ENCODE results near the gene MED15. TPM values are rescaled to one million over a fixed set of nuclear protein-coding genes. Genes with fewer than 3 reads are reported as not detected.

Gene MED15
- total RNA-seq, 1 donor from 2014 or later: 135 TPM

DNA sequence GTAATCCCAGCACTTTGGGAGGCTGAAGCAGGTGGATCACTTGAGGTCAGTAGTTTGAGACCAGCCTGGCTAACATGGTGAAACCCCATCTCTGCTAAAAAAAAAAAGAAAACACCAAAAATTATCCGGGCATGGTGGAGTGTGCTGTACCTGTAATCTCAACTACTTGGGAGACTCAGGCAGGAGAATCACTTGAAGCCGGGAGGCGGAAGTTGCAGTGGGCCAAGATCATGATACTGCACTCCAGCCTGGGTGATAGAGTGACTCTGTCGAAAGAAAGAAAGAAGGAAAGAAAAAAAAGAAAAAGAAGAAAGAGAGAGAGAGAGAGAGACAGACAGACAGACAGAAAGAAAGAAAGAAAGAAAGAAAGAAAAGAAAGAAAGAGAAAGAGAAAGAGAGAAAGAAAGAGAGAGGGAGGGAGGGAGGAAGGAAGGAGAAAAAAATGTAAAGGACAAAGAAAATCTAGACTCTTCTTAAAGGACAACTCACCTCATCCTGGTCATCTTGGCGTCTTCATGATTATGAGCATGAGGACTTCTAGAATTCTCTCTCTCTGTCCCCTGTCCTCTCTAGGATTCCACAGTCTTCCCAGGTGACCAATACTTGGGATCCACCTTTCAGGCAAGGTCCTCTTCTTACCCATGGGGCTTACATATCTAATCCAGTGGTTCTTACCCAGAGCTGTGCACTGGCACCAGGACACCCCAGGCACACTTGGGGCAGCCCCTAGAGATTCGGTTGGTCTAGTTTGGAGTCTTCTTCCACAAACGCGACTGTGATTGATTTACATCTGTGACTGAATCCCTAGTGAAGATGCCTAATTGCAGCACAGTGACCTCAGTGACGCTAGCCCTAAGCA, 120.9 kb downstream of the MED15 start:
- TF ChIP-seq, protein P1, sequence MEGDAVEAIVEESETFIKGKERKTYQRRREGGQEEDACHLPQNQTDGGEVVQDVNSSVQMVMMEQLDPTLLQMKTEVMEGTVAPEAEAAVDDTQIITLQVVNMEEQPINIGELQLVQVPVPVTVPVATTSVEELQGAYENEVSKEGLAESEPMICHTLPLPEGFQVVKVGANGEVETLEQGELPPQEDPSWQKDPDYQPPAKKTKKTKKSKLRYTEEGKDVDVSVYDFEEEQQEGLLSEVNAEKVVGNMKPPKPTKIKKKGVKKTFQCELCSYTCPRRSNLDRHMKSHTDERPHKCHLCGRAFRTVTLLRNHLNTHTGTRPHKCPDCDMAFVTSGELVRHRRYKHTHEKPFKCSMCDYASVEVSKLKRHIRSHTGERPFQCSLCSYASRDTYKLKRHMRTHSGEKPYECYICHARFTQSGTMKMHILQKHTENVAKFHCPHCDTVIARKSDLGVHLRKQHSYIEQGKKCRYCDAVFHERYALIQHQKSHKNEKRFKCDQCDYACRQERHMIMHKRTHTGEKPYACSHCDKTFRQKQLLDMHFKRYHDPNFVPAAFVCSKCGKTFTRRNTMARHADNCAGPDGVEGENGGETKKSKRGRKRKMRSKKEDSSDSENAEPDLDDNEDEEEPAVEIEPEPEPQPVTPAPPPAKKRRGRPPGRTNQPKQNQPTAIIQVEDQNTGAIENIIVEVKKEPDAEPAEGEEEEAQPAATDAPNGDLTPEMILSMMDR (IDR thresholded peaks at IDR 0.05; ENCODE audit: unreplicated experiment): no peak
- no peaks in the 10 kb centered on the region for H3K36me3 Mint-ChIP-seq

DNA sequence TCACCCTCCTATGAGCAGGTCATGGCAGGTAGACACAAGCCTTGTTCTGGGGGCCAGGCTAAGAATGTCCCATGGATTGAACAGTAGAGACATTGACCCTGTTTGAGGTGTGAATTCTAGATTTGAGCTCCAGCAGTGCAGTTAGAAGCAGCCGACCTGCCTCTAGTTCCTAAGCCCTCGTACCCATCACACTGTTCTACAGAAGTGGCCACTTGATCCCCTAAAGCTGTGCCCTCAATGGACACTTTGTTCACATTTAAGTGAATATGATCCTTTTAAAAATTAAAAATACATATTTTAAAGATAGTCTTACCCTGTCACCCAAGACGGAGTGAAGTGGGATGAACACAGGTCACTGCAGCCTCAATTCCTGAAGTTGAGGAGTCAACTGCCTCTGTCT, 122.0 kb downstream of the MED15 start:
- Mint-ChIP-seq H3K27me3 (ENCODE audit: low read depth) (peaks cover 13% of the 10 kb centered on the region), H3K27ac (no peak overlapping the region), H3K9me3 (no peaks in the 10 kb centered on the region), H3K4me3 (no peak overlapping the region), H3K36me3 (no peaks in the 10 kb centered on the region), H3K4me1 (peaks cover 11% of the 10 kb centered on the region)
- no peak for DNase-seq (ENCODE audit: low spot score in 2 of 2, unreplicated experiment in 2 of 2)
- TF ChIP-seq, protein P1 (IDR thresholded peaks at IDR 0.05; ENCODE audit: unreplicated experiment): no peak

More for the DNA sequence above, 120.9 kb downstream of the MED15 start:
- Mint-ChIP-seq H3K9me3 (no peaks in the 10 kb centered on the region), H3K4me1 (peaks cover 11% of the 10 kb centered on the region), H3K27me3 (ENCODE audit: low read depth) (peaks cover 15% of the 10 kb centered on the region), H3K4me3 (no peak overlapping the region), H3K27ac (no peak overlapping the region)
- no peak for DNase-seq (ENCODE audit: low spot score in 2 of 2, unreplicated experiment in 2 of 2)

DNA sequence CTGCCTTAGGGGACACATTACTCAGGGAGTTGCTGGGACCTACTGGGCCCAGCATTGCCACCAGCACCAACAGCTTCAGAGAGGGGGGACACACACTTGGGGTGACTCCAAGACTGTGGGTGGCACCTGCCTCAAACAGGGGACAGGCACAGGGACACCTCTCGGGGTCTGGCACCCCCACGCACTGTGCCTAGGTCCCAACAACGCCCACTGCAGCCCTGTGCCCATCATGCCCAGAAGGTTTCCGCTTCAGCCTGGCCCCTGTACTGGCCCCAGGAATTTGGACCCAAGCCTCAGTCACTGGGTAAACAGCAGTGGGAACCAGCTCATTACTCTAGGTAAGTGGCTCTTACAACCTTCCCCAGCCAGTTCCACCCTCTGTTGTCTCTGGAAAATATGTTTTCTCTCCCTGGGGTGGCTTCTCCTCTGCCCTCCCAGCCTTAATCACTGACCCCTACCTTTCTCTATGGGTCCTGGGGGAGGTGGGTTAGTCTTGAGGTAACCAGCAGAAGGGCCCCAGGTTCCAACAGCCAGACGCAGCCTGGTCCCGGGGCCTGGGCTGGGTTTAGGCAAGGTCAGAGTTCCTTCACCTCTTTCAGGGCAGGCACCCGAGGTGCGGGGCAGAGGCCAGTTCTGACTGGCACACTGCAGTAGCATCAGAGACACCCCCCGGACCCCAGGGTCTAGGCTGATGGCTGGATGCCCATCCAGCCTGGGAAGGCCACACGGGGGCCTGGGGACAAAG, 123.6 kb downstream of the MED15 start:
- TF ChIP-seq, protein P1 (IDR thresholded peaks at IDR 0.05; ENCODE audit: unreplicated experiment): no peak
- Mint-ChIP-seq H3K9me3 (no peaks in the 10 kb centered on the region), H3K27me3 (ENCODE audit: low read depth) (peaks cover 12% of the 10 kb centered on the region), H3K4me3 (no peak overlapping the region), H3K4me1 (peaks cover 11% of the 10 kb centered on the region), H3K27ac (no peak overlapping the region), H3K36me3 (no peaks in the 10 kb centered on the region)
- no peak for DNase-seq (ENCODE audit: low spot score in 2 of 2, unreplicated experiment in 2 of 2)

DNA sequence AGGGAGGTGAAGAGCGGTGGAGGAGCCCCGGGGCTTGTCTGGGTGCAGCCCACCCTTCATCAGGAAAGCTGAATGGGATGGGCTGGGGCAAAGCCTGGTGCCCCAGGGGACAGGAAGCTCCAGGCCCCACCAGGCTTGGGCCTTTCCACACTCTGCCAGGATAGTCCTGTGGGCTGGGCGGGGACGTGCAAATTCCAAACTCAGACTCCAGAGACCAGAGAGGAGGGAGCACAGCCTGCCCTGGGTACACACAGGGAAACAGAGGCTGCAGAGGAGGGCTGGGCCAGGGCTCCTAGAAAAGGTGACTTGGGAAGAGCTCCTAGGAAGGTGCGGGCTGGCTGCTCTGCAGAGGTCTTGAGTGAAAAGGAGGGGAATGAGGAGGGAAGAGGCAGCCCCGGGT, 124.7 kb downstream of the MED15 start:
- peaks cover 11% of the 10 kb centered on the region for H3K4me1 Mint-ChIP-seq
- H3K27ac Mint-ChIP-seq: no peak overlapping the region
- H3K9me3 Mint-ChIP-seq: no peaks in the 10 kb centered on the region
- DNase-seq (ENCODE audit: low spot score in 2 of 2, unreplicated experiment in 2 of 2): no peak
- no peaks in the 10 kb centered on the region for H3K36me3 Mint-ChIP-seq
- TF ChIP-seq, protein P1 (IDR thresholded peaks at IDR 0.05; ENCODE audit: unreplicated experiment): no peak
- no peak overlapping the region for H3K4me3 Mint-ChIP-seq
- peaks cover 16% of the 10 kb centered on the region for H3K27me3 Mint-ChIP-seq (ENCODE audit: low read depth)

DNA sequence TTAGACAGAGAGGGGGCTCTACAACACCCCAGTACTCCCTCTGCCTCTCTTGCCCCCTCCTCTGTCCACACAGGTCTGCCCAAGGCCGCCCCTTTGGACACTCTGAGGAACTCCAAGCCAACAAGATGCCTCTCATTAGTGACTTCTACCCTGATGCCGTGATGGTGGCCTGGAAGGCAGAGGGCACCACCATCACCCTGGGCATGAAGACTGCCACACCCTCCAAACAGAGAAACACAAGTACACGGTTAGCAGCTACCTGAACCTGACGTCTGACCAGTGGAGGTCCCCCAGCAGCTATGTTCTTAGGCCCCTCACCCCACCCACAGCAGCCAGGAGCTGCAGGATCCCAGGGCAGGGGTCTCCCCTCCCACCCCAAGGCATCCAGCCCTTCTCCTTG, 125.1 kb downstream of the MED15 start:
- Mint-ChIP-seq H3K27ac (no peak overlapping the region), H3K27me3 (ENCODE audit: low read depth) (peaks cover 18% of the 10 kb centered on the region), H3K36me3 (no peaks in the 10 kb centered on the region), H3K9me3 (no peaks in the 10 kb centered on the region), H3K4me3 (no peak overlapping the region), H3K4me1 (peaks cover 11% of the 10 kb centered on the region)
- TF ChIP-seq, protein P1 (IDR thresholded peaks at IDR 0.05; ENCODE audit: unreplicated experiment): no peak
- no peak for DNase-seq (ENCODE audit: low spot score in 2 of 2, unreplicated experiment in 2 of 2)
